PC-3 (cell line): ENCODE data around the gene P4HTM.

ENCODE experiments used
- EZH2 ChIP-seq: fragments of 300-600 bp; sonication (generic); IDR thresholded peaks from one replicate; pipeline ENCODE4 v1.6.1; 2017; ENCODE audit warnings: antibody characterized with exemption, mild to moderate bottlenecking, low read length; ENCODE audit not compliant: unreplicated experiment
- TF ChIP-seq, protein P1 (sequence below): fragments of 300-600 bp; sonication (generic); conservative IDR thresholded peaks from 2 replicates; pipeline ENCODE4 v1.5.1; 2017; ENCODE audit warnings: antibody characterized with exemption, low read depth, mild to moderate bottlenecking, low read length

DNA sequence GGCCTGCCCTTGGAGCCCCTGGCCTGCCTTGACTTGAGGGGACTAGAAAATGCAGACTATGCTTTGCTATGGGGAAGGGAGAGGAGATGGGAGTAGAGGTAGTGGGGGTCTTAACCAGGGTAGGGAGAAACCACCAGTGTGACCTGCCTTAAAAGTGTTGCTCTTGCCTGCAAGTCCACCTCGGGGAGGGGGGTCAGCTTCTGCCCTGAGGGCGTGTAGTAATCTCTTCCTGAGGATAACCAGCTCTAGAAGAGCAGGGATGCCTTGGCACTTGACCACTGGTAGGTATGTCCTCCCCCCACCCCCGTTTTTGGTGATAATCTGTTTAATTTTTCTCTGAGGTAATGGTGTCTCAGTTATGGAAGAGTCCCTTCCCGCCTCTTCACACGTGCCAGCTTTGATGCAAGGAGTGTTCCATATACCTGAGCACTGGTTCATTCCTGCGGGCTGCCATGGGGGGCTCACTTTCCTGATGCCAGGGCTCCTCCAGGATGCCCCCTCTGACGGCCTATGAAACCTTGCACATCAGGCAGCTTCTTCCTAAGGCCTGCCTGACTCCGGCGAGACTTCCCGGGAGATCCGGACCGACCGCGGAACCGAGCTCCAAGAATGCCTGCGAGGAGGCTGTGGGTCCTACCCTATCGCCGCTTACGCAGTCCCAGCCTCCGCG, 780 bp upstream of the P4HTM start:
- TF ChIP-seq, protein P1, sequence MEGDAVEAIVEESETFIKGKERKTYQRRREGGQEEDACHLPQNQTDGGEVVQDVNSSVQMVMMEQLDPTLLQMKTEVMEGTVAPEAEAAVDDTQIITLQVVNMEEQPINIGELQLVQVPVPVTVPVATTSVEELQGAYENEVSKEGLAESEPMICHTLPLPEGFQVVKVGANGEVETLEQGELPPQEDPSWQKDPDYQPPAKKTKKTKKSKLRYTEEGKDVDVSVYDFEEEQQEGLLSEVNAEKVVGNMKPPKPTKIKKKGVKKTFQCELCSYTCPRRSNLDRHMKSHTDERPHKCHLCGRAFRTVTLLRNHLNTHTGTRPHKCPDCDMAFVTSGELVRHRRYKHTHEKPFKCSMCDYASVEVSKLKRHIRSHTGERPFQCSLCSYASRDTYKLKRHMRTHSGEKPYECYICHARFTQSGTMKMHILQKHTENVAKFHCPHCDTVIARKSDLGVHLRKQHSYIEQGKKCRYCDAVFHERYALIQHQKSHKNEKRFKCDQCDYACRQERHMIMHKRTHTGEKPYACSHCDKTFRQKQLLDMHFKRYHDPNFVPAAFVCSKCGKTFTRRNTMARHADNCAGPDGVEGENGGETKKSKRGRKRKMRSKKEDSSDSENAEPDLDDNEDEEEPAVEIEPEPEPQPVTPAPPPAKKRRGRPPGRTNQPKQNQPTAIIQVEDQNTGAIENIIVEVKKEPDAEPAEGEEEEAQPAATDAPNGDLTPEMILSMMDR, result no peak
- TF ChIP-seq EZH2, result no peak
